ENCODE results near the gene FOXQ1. TPM values are rescaled to one million over a fixed set of nuclear protein-coding genes. Genes with fewer than 3 reads are reported as not detected.
"Not testable (repeated sequence)": the region's sequence is repeated elsewhere in the genome, so short reads cannot be mapped to it uniquely, and the experiment has no call there.

The FOXQ1 gene
- polyA plus RNA-seq, 3 donors, result 0.34 to 3.8 (median 0.92) TPM

- 62 to 89% (median 84%) methylated on average over 3 of the region's 3 CpGs for WGBS, 3 donors
- H3K27ac ChIP-seq (ENCODE audit: low read depth, low read length), result no peak overlapping the region
Observed at GRCh38 chr6:1337791-1338190, 25.9 kb downstream of the FOXQ1 start.

GRCh38 chr6:1346101-1346500, 34.2 kb downstream of the FOXQ1 start:
- no peak overlapping the region for H3K27ac ChIP-seq (ENCODE audit: low read depth, low read length)

GRCh38 chr6:1346558-1347091, 34.7 kb downstream of the FOXQ1 start:
- no peak overlapping the region for H3K27ac ChIP-seq (ENCODE audit: low read depth, low read length)
- 80 to 84% (median 82%) methylated on average over 5 of the region's 5 CpGs for WGBS, 3 donors

- no peak overlapping the region for H3K27ac ChIP-seq (ENCODE audit: low read depth, low read length)
- whole genome bisulfite sequencing, 3 donors, result 72 to 94% (median 76%) methylated on average over 3 of the region's 3 CpGs
Observed at GRCh38 chr6:1347161-1347560, 35.3 kb downstream of the FOXQ1 start.

GRCh38 chr6:1348675-1349074, 36.8 kb downstream of the FOXQ1 start:
- no peak overlapping the region for H3K27ac ChIP-seq (ENCODE audit: low read depth, low read length)
- 32 to 63% (median 47%) methylated on average over 1 of the region's 1 CpG for WGBS, 3 donors

- no peak overlapping the region for H3K27ac ChIP-seq (ENCODE audit: low read depth, low read length)
- 20 to 35% (median 33%) methylated on average over 1 of the region's 1 CpG for WGBS, 3 donors
Observed at GRCh38 chr6:1349655-1350054, 37.8 kb downstream of the FOXQ1 start.

GRCh38 chr6:1351381-1352008, 39.6 kb downstream of the FOXQ1 start:
- whole genome bisulfite sequencing, 3 donors, result 78 to 90% (median 86%) methylated on average over 2 of the region's 2 CpGs
- no peak overlapping the region for H3K27ac ChIP-seq (ENCODE audit: low read depth, low read length)

GRCh38 chr6:1355068-1355467, 43.2 kb downstream of the FOXQ1 start:
- H3K27ac ChIP-seq (ENCODE audit: low read depth, low read length), result not testable (repeated sequence)

GRCh38 chr6:1361717-1362116, 49.8 kb downstream of the FOXQ1 start:
- H3K27ac ChIP-seq (ENCODE audit: low read depth, low read length), result not testable (repeated sequence)
- WGBS, 3 donors, result 77 to 99% (median 92%) methylated on average over 4 of the region's 4 CpGs

GRCh38 chr6:1362643-1363042, 50.7 kb downstream of the FOXQ1 start:
- H3K27ac ChIP-seq (ENCODE audit: low read depth, low read length), result no peak overlapping the region
- WGBS, 3 donors, result 87 to 91% (median 89%) methylated on average over 9 of the region's 9 CpGs

GRCh38 chr6:1363298-1363697, 51.4 kb downstream of the FOXQ1 start:
- WGBS, 3 donors, result 55 to 85% (median 67%) methylated on average over 4 of the region's 4 CpGs
- no peak overlapping the region for H3K27ac ChIP-seq (ENCODE audit: low read depth, low read length)

- 41 to 45% (median 45%) methylated on average over 16 of the region's 16 CpGs for whole genome bisulfite sequencing, 3 donors
- no peak overlapping the region for H3K27ac ChIP-seq (ENCODE audit: low read depth, low read length)
Observed at GRCh38 chr6:1363729-1364572, 52.1 kb downstream of the FOXQ1 start.

Other genes with a start within 250 kb of the FOXQ1 start
- 1 to 10 TPM in 2 of 3 donors, under 1 TPM in 1; 0.26 to 2.1 (median 1.2) TPM for gene FOXF2, start 77.5 kb downstream of the FOXQ1 start, polyA plus RNA-seq

All from adipose tissue (tissue), 3 donors.